Measurements from ENCODE around the gene PVALEF.

Gene PVALEF

DNA sequence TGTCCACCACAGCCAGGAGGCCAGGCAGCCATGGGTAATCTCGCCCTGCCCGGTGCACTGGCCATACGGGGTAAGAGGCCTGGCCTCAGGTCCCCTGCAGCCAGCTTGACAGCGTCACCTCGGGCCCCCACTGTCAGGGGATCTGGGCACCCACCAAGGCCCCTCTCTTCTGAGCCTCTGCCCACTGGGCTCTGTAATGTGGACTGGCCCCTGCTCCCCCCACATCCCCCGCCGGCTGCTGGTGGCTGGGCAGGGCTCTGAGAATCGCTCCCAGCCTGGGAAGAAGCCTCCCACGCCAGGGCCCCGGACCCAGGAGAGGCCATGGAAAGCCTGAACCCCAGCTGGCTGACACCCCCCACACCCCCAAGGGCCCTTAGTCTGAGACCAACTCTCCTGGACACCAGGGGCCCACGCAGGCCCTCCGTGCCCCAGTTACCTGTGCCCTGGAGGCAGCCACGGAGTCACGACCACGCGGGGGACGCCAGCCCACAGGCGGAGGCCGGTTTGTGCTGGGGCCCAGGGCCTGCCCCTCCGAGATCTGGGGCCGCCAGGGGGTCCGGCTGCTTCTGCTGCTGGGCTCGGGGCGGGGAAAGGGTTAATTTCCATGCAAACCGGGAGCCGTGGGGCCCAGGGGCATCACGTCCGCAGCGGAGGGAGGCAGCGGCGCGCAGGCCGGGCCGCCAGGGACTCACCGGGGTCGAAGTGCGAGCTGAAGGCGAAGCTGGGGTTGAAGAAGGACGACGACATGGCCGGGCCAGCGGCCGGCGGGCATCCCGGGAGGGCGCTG, at the start of gene PVALEF:
Gene PVALEF, plus strand, starts transcription at position 262 of the 787 bp plus-strand sequence. CDS start 15,720 bp downstream, outside the sequence.
- DNase-seq (ENCODE audit: low read depth in 2 of 2), result no peak

DNA sequence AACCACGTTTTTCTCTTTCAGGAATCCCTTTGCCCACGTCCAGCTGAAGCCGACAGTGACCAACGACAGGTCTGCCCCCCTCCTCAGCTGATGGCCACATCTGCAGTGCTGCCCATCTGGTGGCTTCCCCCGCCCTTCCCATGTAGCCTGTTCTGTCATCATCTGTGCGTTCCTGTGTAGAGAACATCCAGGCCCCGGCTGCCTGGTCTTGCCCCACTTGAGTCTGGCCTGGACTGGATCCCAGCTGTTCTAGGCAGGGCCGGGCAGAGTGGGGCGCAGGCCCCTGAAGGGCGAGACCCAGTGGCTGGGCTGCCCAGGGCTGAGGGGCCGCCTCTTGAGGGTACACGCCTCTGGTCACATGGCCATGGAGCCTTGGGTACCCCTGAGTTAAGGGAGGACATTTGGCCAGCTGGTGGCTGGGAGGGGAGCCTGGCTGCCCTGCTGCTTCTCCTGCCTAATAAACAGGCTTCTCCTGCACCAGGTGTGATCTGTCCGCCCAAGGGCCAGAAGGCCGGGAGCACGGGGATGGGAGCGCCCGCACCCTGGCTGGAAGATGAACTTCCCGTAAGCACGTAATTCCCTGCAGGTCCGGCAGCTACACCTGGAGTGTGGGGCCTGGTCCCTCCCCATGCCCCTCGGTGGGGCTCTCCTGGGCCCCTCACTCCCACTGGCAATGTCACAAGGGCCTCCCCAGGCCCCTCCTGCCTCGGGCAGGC, 49.4 kb upstream of the PVALEF start:
- DNase-seq (ENCODE audit: low read depth in 2 of 2), result no peak

DNA sequence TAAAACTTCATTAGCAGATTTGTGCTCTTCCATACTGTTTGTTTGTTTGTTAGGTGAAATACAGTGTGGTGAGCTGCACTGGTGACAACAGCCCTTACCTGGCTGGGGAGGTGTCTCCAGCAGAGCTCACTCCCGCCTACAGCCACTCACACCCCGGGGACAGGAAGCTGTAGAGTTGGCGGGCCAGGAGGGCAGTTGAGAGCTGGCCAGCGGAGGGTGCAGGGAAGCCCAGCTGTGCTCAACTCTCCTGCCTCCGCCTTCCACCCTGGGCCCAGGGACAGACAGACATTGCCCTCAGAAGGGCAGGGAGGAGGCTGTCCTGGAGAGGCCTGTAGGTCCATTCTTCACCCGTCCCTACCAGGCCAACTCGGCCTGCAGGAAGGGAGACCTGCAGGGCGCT, 48.6 kb upstream of the PVALEF start:
- DNase-seq (ENCODE audit: low read depth in 2 of 2), result no peak

DNA sequence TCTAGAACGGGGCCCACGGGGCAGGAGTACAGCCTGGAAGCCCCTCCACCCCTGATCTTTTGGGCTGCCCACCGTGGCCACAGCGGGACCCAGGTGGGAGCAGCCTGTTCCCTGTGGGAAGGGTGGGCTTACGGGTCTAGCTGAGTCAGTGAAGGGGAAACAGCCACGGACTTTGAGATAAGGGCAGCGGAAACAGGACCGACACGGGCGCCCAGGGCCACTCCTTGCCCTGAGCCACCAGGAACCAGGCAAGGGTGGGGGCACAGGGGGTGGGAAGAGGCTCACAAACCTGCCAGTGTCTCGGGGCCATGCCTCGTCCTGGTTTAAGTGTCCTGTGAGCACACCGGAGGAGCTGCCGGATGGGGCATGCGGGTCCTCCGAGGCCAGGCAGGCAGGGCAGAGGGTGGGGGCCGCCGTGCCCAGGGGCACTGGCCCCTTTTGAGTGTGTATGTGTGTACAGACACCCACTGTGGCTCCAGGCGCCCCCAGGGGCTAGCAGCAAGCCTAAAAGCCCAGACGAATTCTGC, 47.6 kb upstream of the PVALEF start:
- DNase-seq (ENCODE audit: low read depth in 2 of 2), result no peak

DNA sequence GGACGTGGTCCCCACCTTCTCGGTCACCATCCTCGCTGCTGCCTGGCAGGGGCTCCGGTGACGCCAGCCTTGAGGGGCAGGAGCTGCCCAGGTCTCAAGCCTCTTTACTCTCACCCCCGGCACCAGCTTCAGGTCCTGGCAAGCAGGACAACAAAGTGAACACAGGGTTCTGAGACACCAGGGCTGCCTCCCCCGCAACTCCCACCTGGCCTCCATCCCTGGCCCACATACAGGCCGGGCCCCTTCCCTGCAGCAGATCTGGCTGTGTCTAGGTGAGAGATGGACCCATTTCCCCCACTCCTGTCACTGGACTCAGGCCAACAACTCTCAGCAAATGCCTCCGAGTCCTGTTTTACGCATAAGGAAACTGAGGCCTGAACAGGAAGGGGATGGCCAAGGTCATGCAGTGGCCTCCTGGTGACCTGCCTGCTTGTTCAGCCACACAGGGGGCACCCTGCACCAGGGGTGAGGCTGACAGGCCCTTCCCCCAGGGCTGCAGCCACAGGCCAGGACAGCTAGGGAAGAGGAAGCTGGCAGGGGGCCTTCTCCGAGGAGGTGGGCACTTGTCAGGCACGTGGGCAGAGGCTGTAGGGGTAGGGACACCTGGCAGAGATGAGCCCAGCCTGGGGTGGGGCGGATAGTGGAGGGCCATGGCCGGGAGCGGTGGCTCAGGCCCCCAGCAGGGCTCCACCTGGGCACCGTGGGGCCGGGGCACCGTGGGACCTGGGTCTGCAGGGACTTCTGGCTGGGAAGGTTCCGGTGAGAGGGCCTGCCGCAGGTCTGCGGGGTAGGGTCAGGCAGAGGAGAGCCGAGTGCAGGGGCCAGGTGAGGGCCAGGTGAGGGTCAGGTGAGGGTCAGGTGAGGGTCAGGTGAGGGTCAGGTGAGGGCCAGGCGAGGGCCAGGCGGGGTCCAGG, 46.7 kb upstream of the PVALEF start:
- no peak for DNase-seq (ENCODE audit: low read depth in 2 of 2)

DNA sequence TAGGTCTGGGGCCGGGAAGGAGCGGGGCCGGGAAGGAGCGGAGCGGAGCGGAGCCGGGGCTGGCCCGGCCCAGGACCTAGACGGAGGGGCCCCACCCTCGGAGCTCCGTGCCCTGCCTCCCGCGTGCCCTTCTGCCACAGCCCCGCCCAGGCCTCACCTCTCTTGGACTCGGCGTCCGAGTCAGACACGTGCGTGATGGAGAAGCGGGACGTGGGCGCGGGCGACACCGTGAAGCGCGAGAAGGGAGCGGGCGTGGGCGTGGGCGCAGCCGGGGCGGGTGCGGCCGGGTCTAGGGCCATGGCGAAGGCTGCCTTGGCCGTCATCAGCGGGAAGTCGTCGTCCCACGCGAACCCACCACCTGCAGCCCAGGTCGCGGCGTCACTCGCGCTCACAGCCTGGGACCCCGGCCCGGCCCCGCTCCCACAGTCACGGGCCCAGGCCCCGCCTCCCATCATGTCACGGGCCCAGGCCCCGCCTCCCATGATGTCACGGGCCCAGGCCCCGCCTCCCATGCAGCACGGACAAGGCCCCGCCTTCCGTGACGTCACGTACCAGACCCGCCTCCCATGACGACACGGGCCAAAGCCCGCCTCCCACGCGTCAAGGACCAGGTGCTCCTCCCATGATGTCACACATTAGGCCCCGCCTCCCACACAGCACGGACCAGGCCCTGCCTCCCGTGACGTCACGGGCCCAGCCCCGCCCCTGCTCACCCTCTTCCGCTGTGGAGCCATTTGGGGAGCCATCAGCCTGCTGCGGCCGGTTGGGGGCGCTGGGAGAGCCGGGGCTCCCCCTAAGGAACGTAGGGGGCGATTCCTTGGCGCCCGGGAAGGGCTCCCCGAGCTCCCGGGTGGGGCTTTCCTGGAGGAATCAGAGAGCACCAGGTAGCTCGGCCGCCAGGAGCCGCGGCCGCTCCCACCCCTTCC, 45.8 kb upstream of the PVALEF start:
- DNase-seq (ENCODE audit: low read depth in 2 of 2), result peak; percentile 67 to 82

DNA sequence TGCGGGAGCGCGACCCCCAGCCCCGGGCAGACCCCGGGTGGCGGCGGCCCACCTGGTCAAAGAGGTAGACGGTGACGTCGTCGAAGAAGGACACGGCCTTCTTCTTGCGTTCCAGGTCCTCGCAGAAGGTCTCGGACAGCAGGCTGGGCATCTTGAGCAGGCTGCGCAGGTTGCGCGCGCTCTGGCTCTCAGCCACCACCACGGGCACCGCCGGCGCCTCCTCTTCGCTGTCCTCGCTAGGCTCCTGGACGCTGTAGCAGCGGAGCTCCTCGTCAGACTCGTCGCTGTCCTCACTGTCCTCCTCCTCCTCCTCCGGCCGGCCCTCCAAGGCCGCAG, 45.2 kb upstream of the PVALEF start:
- DNase-seq (ENCODE audit: low read depth in 2 of 2), result no peak

DNA sequence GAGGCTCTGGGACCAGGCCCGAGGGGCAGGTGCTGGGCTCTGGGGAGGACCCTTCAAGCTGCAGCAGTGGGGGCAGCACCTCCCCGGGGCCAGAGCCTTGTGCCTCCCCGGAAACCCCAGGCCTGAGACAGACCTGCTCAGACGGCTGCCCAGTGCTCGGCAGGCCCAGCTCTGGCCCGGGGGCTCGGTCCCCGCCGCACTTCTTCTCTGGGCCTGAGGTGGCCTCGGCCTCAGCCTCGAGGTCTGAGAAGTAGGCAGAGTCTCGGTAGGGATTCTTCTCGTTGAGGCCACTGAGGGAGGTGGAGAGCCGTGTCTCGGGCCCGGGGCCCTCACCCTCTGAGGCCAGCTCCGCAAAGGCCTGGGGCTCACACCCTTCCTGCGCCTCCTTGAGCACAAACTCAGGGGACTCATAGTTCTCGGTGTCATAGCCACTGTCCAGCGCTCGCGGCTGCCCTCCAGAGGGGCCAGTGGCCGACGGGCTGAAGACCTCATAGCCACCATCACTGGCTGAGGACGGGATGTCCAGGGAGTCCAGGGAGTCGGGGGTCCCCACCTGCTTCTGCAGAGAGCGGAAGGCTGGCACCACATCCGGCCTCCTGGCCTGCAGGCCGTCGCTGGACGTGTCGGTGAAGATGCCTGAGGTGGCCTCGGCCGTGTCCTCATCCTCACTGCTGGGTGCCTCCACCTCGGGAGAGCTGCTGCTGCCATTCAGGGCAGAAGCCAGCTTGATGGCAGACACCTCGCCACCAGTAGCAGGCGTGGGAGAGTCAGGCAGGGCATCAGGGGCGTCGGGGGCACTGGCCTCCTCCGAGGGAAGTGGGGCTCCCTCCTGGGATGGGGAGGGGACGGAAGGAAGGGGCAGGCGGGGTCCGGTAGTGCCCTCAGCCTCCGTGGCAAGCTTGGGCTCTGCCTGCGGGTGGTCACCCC, 44.3 kb upstream of the PVALEF start:
- no peak for DNase-seq (ENCODE audit: low read depth in 2 of 2)

DNA sequence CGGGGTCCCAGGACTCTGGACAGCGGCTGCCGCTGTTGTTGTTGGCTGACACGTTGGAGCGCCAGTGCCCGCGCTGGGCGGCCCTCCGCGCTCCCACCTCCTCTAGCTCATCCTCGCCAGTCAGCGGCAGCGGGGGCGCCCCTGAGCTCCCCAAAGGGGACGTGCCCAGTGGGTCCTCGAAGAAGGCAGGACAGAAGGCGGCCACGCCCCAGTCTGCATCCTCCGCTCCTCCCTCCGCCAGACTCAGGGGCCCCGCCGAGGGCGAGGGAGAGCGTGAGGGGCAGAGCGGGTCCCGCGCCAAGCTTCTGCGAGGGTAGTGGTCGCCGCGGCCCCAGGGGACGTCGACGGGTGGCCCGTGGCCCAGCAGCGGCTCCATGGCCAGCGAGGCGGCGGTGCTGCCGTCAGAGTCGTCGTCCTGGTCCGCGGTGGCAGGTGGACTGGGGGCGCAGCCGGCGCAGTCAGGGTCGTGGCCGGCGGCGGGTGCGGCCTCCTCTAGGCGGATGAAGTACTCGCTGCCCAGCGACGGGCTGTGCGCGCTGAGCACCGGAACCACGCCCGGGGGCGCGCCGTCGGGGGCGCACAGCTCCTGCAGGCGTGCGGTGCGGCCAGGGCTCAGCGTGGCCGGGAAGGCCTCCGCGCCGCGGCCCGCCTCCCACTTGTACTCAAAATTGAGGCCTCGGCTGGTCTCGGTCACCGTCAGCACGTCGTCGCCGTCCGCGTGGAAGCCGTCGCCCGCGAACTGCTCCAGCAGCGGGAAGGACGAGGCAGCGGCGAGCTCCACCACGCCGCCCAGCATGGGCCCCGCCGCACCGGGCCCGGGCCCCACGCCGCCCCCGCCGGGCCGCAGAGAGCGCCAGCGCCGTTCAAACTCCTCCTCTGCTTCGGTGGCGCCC, 43.2 kb upstream of the PVALEF start:
- DNase-seq (ENCODE audit: low read depth in 2 of 2), result no peak

DNA sequence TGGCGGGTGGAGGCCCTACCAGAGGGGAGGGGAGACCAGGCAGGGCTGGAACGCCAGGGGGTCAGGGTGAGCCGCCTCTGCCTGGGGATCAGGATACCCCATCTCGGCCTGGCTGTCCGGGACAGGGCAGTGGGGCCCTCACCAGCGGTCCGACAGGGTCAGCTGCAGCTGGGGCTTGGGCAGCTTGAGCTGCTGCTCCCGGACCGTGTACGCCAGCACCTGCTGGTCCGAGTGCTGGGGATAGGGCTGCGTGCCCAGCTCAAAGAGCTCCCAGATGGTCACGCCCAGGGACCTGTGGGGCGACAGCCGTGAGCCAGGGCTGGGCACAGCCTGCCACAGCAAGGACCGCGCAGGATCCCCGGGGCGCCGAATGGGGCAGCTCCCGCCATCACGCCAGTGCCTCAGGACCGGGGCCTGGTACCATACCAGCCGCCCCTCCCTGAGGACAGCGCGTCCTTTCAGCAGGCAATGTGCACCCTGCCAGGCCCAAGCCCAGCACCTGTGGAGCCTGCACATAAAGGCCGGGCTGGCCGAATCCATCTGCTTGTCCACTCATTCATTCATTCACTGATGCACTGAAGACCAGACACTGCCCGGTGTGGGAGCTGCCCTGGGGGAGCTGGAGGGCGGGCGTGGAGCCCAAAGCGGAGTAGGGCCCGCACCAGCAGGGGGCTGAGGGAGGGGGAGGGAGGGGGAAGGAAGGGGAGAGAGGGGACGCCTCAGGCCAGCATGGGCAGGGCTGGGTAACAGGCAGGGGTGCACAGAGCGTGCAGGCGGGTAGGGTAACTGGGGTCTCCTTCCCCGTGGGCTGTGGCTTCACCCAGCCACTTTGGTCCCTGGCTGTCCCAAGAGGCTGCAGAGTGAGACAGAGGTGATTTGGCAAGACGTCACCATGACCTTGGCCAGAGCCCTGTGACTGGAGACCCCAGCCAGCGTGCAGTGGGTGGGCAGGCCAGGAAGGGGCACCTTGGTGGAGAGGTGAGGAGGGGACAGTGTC, 42.0 kb upstream of the PVALEF start:
- DNase-seq (ENCODE audit: low read depth in 2 of 2), result no peak

DNA sequence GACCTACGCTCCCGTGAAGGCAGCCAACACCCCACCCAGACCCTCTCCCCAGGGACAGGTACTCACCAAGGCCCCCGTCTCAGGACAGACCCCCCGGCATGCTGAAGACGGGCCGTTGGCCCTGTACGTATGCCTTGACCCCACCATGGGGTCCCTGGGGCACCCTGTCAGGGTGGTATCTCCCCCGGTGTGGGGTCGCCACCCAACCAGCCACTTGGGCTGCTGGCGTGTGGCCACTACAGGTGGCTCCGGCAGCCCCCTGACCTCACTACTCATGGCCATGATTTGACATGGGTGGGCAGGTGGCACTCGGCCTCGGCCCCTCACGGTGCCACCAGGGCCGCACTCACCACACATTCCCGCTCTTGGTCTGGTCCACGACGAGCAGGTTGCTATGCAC, 40.9 kb upstream of the PVALEF start:
- no peak for DNase-seq (ENCODE audit: low read depth in 2 of 2)

DNA sequence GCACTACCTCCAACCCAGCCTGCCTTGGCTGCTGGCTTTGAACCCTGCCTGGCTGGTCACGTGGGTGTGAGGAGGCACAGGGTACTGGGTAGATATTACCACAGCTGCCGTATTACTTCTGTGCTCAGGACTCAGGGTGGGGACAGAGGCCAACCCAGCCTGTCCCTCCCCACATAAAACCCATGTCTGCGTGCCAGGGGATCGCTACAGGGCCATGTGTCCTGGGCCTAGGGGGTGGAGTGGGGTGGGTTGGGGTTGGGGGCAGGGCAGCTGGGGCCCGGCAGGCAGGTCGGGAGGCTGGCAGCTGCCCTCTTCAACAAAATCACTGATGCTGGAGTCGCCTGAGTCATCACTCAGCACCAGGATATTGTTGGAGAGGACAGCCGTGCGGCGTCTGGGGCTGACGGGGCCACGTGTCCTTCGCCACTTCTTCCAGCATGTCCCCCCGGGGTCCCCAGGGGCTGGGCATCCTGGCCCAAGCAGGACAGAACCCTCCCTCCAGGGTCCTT, 39.7 kb upstream of the PVALEF start:
- DNase-seq (ENCODE audit: low read depth in 2 of 2), result no peak

DNA sequence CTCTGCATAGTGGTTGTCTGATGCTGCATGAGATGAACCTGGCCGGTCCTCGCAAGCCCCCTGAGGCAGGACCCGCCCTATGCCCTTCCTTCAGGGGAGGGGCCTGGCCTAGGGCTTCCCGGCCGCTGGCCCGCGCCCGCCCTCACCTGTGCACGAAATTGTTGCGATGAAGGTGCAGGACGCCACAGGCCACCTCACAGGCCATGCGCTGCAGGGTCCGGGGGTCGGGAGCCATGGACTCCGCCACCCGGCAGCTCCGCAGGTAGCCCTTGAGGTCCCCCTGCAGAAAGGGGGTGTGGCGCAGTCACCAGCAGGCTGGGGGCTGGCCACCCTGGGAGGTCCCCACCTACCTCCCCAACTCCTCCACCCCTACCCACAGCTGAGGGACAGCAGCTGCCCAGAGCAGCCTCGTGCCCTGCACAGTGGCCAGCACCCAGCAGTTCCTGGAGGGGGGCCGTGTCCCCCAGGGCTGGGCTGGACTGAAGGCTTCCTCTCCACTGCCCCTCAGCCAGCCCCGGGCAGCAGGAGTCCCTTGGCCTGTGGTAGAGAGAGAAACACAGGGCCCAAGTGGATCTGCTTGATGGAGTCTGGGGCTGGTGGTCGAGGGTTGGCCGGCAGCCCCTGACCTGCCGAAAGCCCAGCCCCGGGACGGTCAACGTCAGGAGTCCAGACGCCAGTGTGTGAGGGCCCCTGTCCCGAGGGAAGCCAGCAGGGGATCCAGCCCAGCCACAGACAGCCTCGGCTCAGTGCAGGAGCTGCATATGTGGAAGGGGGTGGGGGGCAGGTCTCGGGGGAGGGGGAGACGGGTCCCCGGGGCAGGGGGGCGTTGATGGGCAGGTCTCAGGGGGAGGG, 38.8 kb upstream of the PVALEF start:
- DNase-seq (ENCODE audit: low read depth in 2 of 2), result no peak

DNA sequence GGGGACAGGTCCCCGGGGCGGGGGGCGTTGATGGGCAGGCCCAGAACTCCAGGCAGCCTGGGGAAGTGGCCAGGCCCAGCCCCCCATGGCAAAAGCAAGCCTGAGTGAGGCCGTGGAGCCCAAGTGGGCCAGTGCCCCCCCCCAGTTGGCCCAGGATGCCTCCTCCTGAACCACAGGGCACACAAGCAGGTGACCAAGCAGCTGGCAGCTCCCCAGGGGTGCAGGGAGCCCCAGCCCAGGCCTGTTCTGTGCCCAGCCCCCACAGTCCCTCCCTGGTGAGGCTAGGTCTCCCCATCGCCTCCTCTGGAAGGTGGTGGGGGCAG, 38.2 kb upstream of the PVALEF start:
- no peak for DNase-seq (ENCODE audit: low read depth in 2 of 2)

DNA sequence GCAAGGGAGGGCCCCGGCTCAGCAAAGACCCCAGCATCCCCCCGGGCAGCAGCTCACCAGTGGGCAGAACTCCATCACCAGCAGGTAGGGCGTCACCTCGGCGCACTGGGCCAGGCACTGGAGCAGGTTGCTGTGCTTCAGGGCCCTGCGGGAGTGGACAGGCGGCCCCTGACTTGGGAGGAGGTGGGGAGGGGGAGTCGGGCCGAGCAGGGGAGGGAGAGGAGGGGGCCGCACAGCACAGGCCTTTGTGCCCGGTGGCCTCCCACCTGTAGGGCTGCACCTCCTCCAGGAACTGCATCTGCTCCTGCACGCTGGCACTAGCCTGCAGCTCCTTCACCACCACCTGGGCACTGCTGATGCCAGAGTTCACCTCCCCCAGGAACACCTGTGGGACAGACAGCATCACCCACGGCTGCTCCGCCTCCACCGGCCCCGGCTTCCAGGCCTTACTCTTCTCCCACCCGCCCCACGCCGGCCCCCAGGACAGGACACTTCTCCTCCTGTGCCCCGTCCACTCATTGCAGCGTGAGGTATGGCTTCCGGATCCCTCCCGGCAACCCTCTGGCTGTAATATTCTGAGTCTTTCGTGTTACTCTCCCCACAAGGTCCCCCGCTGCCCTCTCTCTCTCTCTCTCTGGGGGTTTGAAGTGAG, 37.7 kb upstream of the PVALEF start:
- no peak for DNase-seq (ENCODE audit: low read depth in 2 of 2)

DNA sequence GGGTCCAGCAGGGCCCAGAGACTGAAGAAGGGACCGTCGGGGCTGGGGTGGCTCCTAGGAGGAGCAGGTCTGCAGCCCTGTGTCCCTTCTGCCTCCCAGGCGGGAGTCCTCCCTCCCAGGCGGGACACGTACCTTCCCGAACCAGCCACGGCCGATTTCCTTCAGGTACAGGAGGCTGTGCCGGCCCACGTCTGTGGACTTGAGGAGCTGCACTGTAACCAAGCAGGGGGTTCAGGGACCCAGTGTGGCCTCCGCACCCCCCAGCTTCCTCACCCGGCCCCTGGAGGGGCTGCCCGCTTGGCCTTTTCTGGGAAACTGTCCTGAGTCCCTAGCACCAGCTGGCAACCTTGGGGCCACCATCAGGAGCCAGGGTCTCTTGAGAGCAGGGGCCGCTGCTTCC, 37.0 kb upstream of the PVALEF start:
- no peak for DNase-seq (ENCODE audit: low read depth in 2 of 2)

Data from stimulated activated CD4-positive, alpha-beta T cell treated with anti-CD3 and anti-CD28 coated beads, Interleukin-12 subunit alpha, Interleukin-12 subunit beta, amount 100 ng/mL, for 24 hours (primary cell).